Common myeloid progenitor, CD34-positive (primary cell): ENCODE data around the gene GFOD1.
A peak's percentile ranks its signal among the peaks of the same experiment; 100 is the strongest.

Source experiments
- CTCF ChIA-PET: fragments of 350-600 bp; sonication (Branson Sonifier 250); formaldehyde crosslinking; loops from one replicate; lab custom pipeline; 2021; ENCODE audit warnings: antibody characterized with exemption; lab: Charles Lee
- POLR2A ChIA-PET: fragments of 350-600 bp; sonication (Branson Sonifier 250); formaldehyde crosslinking; loops from one replicate; lab custom pipeline; 2021; ENCODE audit warnings: antibody characterized with exemption; lab: Charles Lee
- DNase-seq, 3 donors: peaks; one replicate each; pipeline versions ENCODE4 v3.0.0 to v3.0.0-alpha.2; 2013
- H3K27ac ChIP-seq, 2 experiments: 1 replicate in 1 of 2; 2 replicates in 1 of 2; pipeline ENCODE4 v1.7.0; 2013; ENCODE audit warnings: inconsistent platforms in 2 of 2, low read length in 2 of 2, mild to moderate bottlenecking in 2 of 2, low read depth in 1 of 2, moderate library complexity in 1 of 2; ENCODE audit not compliant: severe bottlenecking in 2 of 2, insufficient read depth in 1 of 2, poor library complexity in 1 of 2
- H3K27me3 ChIP-seq, 5 experiments: replicated peaks in 2 of 5; 1 replicate in 3 of 5; 2 replicates in 2 of 5; pipeline versions ENCODE4 v1.6.1 to v1.7.0; 2013; ENCODE audit warnings: low read length in 4 of 5, mild to moderate bottlenecking in 2 of 5, moderate library complexity in 2 of 5, inconsistent platforms in 1 of 5; ENCODE audit not compliant: insufficient read depth in 5 of 5, control insufficient read depth in 4 of 5
- H3K36me3 ChIP-seq, 4 experiments: 1 replicate in 2 of 4; 2 replicates in 2 of 4; pipeline versions ENCODE4 v1.6.1 to v1.7.0; 2013; ENCODE audit warnings: low read length in 3 of 4, control low read depth in 1 of 4, mild to moderate bottlenecking in 1 of 4; ENCODE audit not compliant: control insufficient read depth in 4 of 4, insufficient read depth in 4 of 4
- H3K4me1 ChIP-seq, 4 experiments: 1 replicate in 3 of 4; 2 replicates in 1 of 4; pipeline versions ENCODE4 v1.6.1 to v1.7.1; 2013; ENCODE audit warnings: low read length in 3 of 4, mild to moderate bottlenecking in 3 of 4, control low read depth in 1 of 4, inconsistent platforms in 1 of 4, moderate library complexity in 1 of 4; ENCODE audit not compliant: control insufficient read depth in 4 of 4, insufficient read depth in 4 of 4; ENCODE audit errors: control extremely low read depth in 1 of 4
- H3K4me3 ChIP-seq, 7 experiments: 1 replicate in 4 of 7; 2 replicates in 3 of 7; pipeline versions ENCODE4 v1.5.1 to v1.7.0; 2013; ENCODE audit warnings: mild to moderate bottlenecking in 7 of 7, low read length in 6 of 7, moderate library complexity in 6 of 7, inconsistent platforms in 2 of 7, low read depth in 2 of 7, control low read depth in 1 of 7; ENCODE audit not compliant: insufficient read depth in 4 of 7, control insufficient read depth in 1 of 7; ENCODE audit errors: extremely low read depth in 1 of 7
- H3K9me3 ChIP-seq, 5 experiments: 1 replicate in 4 of 5; 2 replicates in 1 of 5; pipeline versions ENCODE4 v1.6.1 to v1.7.1; 2013; ENCODE audit warnings: low read length in 4 of 5, mild to moderate bottlenecking in 2 of 5, inconsistent platforms in 1 of 5, low read depth in 1 of 5, moderate library complexity in 1 of 5; ENCODE audit not compliant: control insufficient read depth in 4 of 5, insufficient read depth in 2 of 5; ENCODE audit errors: control extremely low read depth in 1 of 5
- WGBS: methylation state at CpG from one replicate; pipeline ENCODE4 v1.1.5; 2013; ENCODE audit not compliant: insufficient coverage; 5-methylcytosine and 5-hydroxymethylcytosine counted together

GFOD1 gene

GRCh38 chr6:13334953-13335352, 152.4 kb downstream of the GFOD1 start:
- peaks cover 8 to 29% (median 18%) of the 10 kb centered on the region in 4 experiments for H3K4me1 ChIP-seq
- no peak overlapping the region for H3K27ac ChIP-seq
- CTCF ChIA-PET: interaction anchor here (0.6 to 2.6 kb wide), 16 partner anchors 21 to 424 kb away, joined by 3 to 10 read pairs (median 3); partner anchors contain the start of genes GFOD1 and SIRT5
- no peaks in the 10 kb centered on the region for H3K27me3 ChIP-seq
- DNase-seq: peak; percentile 69 to 92 (median 86)
- WGBS: 23% methylated on average over 3 of the region's 3 CpGs
- no peaks in the 10 kb centered on the region for H3K9me3 ChIP-seq
- POLR2A ChIA-PET: no interaction called here
- H3K36me3 ChIP-seq: no peaks in the 10 kb centered on the region
- H3K4me3 ChIP-seq: no peak overlapping the region

GRCh38 chr6:13332349-13332706, 155.1 kb downstream of the GFOD1 start:
- DNase-seq: no peak
- H3K9me3 ChIP-seq: no peaks in the 10 kb centered on the region
- no peak overlapping the region for H3K27ac ChIP-seq
- H3K27me3 ChIP-seq: no peaks in the 10 kb centered on the region
- no CpG with 5 or more reads among the region's 2 CpGs for WGBS
- no peaks in the 10 kb centered on the region for H3K36me3 ChIP-seq
- POLR2A ChIA-PET: no interaction called here
- peaks cover 12 to 27% (median 20%) of the 10 kb centered on the region in 4 experiments for H3K4me1 ChIP-seq
- H3K4me3 ChIP-seq: no peak overlapping the region
- CTCF ChIA-PET: interaction anchor here (0.6 to 2.6 kb wide), 18 partner anchors 14 to 911 kb away, joined by 3 to 8 read pairs (median 4); no protein-coding TSS in a partner anchor

- Histone ChIP-seq H3K27me3 (no peaks in the 10 kb centered on the region), H3K27ac (no peak overlapping the region), H3K4me3 (no peak overlapping the region), H3K9me3 (no peaks in the 10 kb centered on the region), H3K4me1 (peaks cover 14 to 32% (median 23%) of the 10 kb centered on the region in 4 experiments), H3K36me3 (no peaks in the 10 kb centered on the region)
- ChIA-PET POLR2A (no interaction called here), CTCF (interaction anchor here (0.6 to 2.6 kb wide), 26 partner anchors 16 to 910 kb away, joined by 3 to 11 read pairs (median 4); no protein-coding TSS in a partner anchor)
- peak in 2 of 3 donors; percentile 42 to 55 for DNase-seq
- WGBS: 54% methylated on average over 5 of the region's 13 CpGs
These were observed 155.7 kb downstream of the GFOD1 start for GRCh38 chr6:13331516-13332348.

GRCh38 chr6:13328875-13329183, 158.6 kb downstream of the GFOD1 start:
- WGBS: no CpG with 5 or more reads among the region's 2 CpGs

GRCh38 chr6:13328076-13328874, 159.1 kb downstream of the GFOD1 start, which contains the start of gene TBC1D7:
Gene TBC1D7 (minus strand): TSS chr6:13328537. CDS start chr6:13326898, 1,639 bp downstream.
- Histone ChIP-seq H3K4me3 (peak within 1 kb of the TSS; percentile 88 to 99 (median 93)), H3K9me3 (no peaks in the 10 kb centered on the region), H3K27me3 (no peaks in the 10 kb centered on the region), H3K4me1 (peaks cover 5 to 22% (median 15%) of the 10 kb centered on the region in 4 experiments), H3K27ac (peak within 1 kb of the TSS; percentile 86 to 90), H3K36me3 (peaks cover 4 to 23% (median 15%) of the 10 kb centered on the region in 4 experiments)
- ChIA-PET POLR2A (interaction anchor here (0.5 to 1.8 kb wide), 13 partner anchors 9 to 373 kb away, joined by 3 to 7 read pairs (median 3); no protein-coding TSS in a partner anchor), CTCF (interaction anchor here (0.7 to 2.1 kb wide), 11 partner anchors 9 to 417 kb away, joined by 3 to 10 read pairs (median 4); no protein-coding TSS in a partner anchor)
- 0% methylated on average over 62 of the region's 63 CpGs for whole genome bisulfite sequencing
- DNase-seq: peak; percentile 89 to 95 (median 94)

More at GRCh38 chr6:13328875-13329183, 158.6 kb downstream of the GFOD1 start:
- H3K27ac ChIP-seq: peak overlapping the region; percentile 86 to 90
- no peak for DNase-seq
- H3K4me3 ChIP-seq: peak overlapping the region; percentile 88 to 99 (median 93)
- ChIA-PET CTCF (interaction anchor here (0.7 to 2.1 kb wide), 10 partner anchors 9 to 417 kb away, joined by 3 to 10 read pairs (median 4); no protein-coding TSS in a partner anchor), POLR2A (interaction anchor here (0.5 to 1.8 kb wide), 9 partner anchors 12 to 373 kb away, joined by 3 to 7 read pairs (median 4); no protein-coding TSS in a partner anchor)
- peaks cover 2 to 18% (median 12%) of the 10 kb centered on the region in 4 experiments for H3K36me3 ChIP-seq
- H3K4me1 ChIP-seq: peaks cover 5 to 22% (median 15%) of the 10 kb centered on the region in 4 experiments
- no peaks in the 10 kb centered on the region for H3K9me3 ChIP-seq
- H3K27me3 ChIP-seq: no peaks in the 10 kb centered on the region

- Histone ChIP-seq H3K27ac (peak overlapping the region; percentile 86 to 90), H3K4me1 (peaks cover 5 to 22% (median 15%) of the 10 kb centered on the region in 4 experiments), H3K9me3 (no peaks in the 10 kb centered on the region), H3K27me3 (no peaks in the 10 kb centered on the region), H3K36me3 (peaks cover 5 to 27% (median 17%) of the 10 kb centered on the region in 4 experiments), H3K4me3 (peak overlapping the region in 6 of 7 experiments; percentile 88 to 99 (median 94))
- CTCF ChIA-PET: interaction anchor here (1.3 to 2.1 kb wide), 4 partner anchors 14 to 416 kb away, joined by 4 to 10 read pairs (median 4); no protein-coding TSS in a partner anchor
- 0% methylated on average over 10 of the region's 10 CpGs for WGBS
- POLR2A ChIA-PET: interaction anchor here (1.1 to 1.8 kb wide), 4 partner anchors 8 to 133 kb away, joined by 3 to 6 read pairs (median 4); no protein-coding TSS in a partner anchor
- DNase-seq: peak in 1 of 3 donors; percentile 34
These were observed 159.7 kb downstream of the GFOD1 start for GRCh38 chr6:13327691-13328075.
